Muscle of arm (tissue), 12 donors: ENCODE results near the gene BRI3BP. TPM values are rescaled to one million over a fixed set of nuclear protein-coding genes. Genes with fewer than 3 reads are reported as not detected.
A peak's percentile ranks its signal among the peaks of the same experiment; 100 is the strongest.
"Not testable (repeated sequence)": the region's sequence is repeated elsewhere in the genome, so short reads cannot be mapped to it uniquely, and the experiment has no call there.

Source experiments
- DNase-seq: peaks from one replicate; pipeline ENCODE4 v3.0.0-alpha.2; 2013
- polyA plus RNA-seq, 12 donors: library from polyadenylated mRNA; unstranded; fragments of 120-200 nt; gene quantifications; one replicate each; pipeline ENCODE4 v1.2.1, GENCODE V29; 2013; ENCODE audit not compliant: insufficient read length in 12 of 12

The BRI3BP gene
- polyA plus RNA-seq, 12 donors: 2.6 to 5.6 (median 3.7) TPM; not detected in 1

- DNase-seq: peak; percentile 76
Observed at GRCh38 chr12:125065021-125065918, 71.8 kb downstream of the BRI3BP start, which contains the start of gene AACS. TSS of gene AACS (plus strand) at chr12:125065435. CDS start at chr12:125065585, 150 bp downstream.

- no peak for DNase-seq
Observed at GRCh38 chr12:125065919-125066570, 72.6 kb downstream of the BRI3BP start.

GRCh38 chr12:125068391-125068790 is 74.9 kb downstream of the BRI3BP start:
- no peak for DNase-seq

DNA sequence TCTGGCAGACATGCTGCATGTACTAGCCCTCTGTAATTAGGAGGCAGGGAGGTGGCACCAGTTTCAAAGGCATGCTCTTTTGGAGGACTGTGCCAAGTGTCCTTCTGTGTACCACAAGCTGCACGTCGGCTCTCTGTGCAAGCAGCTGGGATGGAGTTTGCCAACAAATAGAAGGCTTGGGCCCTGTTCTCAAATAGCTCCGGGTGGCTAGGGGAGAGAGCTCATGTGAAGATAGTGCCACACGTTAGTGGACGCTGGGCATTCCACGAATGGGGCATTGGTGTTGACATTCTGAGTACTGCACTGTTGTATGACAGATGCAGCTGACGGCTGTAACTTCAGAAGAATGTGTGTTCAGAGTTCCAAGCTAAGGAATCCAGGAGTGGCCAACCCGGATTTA is 76.2 kb downstream of the BRI3BP start:
- DNase-seq: peak; percentile 25

DNA sequence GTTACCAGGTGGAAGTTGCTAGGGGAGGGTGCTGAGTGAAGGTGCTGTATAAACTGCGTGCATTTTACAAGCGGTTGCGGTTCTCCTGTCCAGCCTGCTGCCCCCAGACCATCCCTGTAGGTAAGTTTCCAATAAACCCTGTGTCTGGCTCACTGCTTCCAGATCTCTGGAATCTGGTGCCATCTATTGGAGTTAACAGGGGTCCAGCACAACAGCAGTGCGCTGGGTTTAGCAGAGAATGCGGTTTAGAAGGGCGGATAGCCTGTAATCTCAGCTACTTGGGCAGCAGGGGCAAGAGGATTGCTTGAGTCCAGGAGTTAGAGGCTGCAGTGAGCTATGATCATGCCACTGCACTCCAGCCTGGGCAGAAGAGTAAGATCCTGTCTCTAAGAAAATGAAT is 76.7 kb downstream of the BRI3BP start:
- DNase-seq: no peak

DNA sequence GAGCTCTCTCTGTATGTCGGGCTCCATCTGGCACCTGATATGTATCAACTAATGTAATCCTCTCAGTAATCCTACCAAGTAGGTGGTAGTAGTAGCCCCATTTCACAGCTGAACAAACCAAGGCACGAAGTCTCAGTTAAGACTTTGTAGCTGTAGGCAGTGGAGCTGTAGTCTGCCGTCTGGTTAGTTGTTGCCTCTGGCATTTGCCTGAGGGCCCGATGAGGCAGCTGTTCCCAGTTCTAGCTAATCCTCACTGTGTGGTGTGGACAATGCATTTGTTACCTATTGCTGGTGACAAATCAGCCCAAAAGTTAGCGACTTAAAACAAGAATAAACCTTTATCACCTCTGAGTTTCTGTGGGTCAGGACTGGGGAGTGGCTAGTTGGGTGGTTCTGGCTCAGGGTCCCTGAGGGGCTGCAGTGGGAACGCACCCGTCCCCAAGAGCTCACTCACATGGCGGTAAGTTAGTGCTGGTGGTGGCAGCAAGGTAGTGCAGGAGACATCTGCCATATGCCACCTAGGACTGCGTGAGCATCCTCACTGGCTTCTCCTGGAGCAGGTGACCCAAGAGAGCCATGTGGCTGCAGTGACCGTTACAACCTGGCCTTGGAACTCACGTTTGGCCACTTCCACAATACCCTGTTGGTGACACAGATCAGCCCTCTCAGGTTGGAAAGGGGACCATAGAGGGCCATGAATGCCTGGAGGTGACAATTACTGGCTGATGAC is 77.4 kb downstream of the BRI3BP start:
- DNase-seq: no peak

GRCh38 chr12:125071456-125071855 is 78.0 kb downstream of the BRI3BP start:
- no peak for DNase-seq

GRCh38 chr12:125072496-125072895 is 79.1 kb downstream of the BRI3BP start:
- DNase-seq: no peak

DNA sequence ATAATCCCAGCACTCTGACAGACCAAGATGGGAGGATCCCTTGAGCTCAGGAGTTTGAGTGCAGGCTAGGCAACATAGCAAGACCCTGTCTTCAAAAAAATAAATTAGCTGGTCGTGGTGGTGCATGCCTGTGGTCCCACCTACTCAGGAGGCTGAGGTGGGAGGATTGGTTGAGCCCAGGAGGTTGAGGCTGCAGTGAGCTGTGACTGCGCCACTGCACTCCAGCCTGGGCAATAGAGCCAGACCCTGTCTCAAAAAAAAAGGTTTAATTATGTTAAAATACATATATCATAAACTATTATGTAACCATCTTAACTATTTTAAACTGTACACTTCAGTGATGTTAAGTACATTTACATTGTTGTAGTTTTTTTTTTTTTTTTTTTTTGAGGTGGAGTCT is 80.8 kb downstream of the BRI3BP start:
- not testable (repeated sequence) for DNase-seq

GRCh38 chr12:125076103-125076502 is 82.7 kb downstream of the BRI3BP start:
- DNase-seq: no peak

DNA sequence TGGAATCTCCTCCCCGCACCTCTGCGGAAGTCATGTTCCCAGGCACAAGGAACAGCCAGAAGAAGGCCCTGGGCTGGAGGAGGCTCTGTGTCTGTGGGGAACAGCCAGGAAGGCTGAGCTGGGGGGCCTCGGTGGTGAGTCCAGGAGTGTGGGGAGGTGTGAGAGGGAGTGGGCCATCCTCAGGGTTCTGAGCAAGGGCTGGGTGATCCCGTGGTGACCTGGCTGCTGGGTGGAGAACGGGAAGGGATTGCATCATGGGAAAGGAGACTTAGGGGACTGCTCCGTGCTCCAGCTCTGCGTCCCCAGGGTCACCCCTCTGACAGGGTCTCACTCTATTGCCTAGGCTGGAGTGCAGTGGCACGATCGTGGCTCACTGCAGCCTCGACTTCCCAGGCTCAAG is 85.6 kb downstream of the BRI3BP start:
- DNase-seq: no peak

- no peak for DNase-seq
Observed at GRCh38 chr12:125079648-125080645, 86.5 kb downstream of the BRI3BP start.

Other genes with a start within 250 kb of the BRI3BP start
- gene SCARB1, start 129.8 kb upstream of the BRI3BP start, polyA plus RNA-seq: 10 to 100 TPM in 11 of 12 donors, not detected in 1; 16.7 to 66.4 (median 22.4) TPM
- 100 to 1,000 TPM in 11 of 12 donors, not detected in 1; 500 to 913 (median 790) TPM for gene UBC, start 79.0 kb upstream of the BRI3BP start, polyA plus RNA-seq
- gene DHX37, start 4.5 kb upstream of the BRI3BP start, polyA plus RNA-seq: 10 to 100 TPM in 3 of 12 donors, 1 to 10 TPM in 8, not detected in 1; 6.7 to 12.4 (median 8.9) TPM
- 10 to 100 TPM in 11 of 12 donors, not detected in 1; 17.2 to 45.2 (median 32.3) TPM for gene AACS, start 71.8 kb downstream of the BRI3BP start, polyA plus RNA-seq
- 1 to 10 TPM in 5 of 12 donors, under 1 TPM in 6, not detected in 1; 0.71 to 3.3 (median 0.92) TPM for gene TMEM132B, start 192.7 kb downstream of the BRI3BP start, polyA plus RNA-seq